Left lobe of liver (tissue), 2 donors: ENCODE data around the gene RPS21. TPM values are rescaled to one million over a fixed set of nuclear protein-coding genes. Genes with fewer than 3 reads are reported as not detected.

Source experiments
- ATAC-seq: fragments of 200-7000 bp; cut with Tn5 transposase; one replicate; pipeline ENCODE4 v1.9.1; 2020; ENCODE audit warnings: mild to moderate bottlenecking, moderate library complexity
- DNase-seq: peaks from one replicate; pipeline ENCODE4 v3.0.0-alpha.2; 2020; ENCODE audit warnings: low spot score
- total RNA-seq: library from RNA; stranded (reverse); gene quantifications from one replicate; pipeline ENCODE4 v1.2.1, GENCODE V29; 2021
- donor health status: DM: no; HTN: no; CAD: no; lungs with moderate emphysema.
- donor health status: DM: no; HTN: yes; CAD: no.

Gene RPS21
- total RNA-seq, 1 donor from 2014 or later: 432 TPM

- DNase-seq (no peak), ATAC-seq (no peak)
Measured at GRCh38 chr20:62408055-62408454, 21.2 kb downstream of the RPS21 start.

DNA sequence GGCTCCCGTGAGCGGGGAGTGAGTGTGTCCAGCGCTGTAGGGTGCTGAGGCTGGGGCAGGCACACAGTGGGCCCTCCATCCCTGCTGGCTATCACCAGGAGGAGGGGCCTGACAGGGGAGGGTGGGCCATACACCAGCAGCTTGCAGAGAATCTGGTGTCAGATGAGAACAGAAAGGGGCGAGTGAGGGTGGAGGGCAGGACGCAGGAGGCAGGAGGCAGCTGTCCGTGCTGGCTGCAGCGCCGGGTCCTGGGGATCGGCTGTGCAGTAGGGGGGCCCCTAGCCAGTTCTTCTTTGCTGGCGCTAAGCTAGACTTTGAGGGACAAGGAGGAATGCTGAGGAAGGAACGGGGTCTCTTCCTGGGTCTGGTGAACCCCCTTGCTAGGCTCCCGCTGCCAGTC is 21.7 kb downstream of the RPS21 start:
- no peak for ATAC-seq
- DNase-seq: no peak

- DNase-seq (no peak), ATAC-seq (no peak)
Measured at GRCh38 chr20:62409086-62409853, 22.4 kb downstream of the RPS21 start.

- no peak for DNase-seq
- ATAC-seq: no peak
Measured at GRCh38 chr20:62409931-62410745, 23.2 kb downstream of the RPS21 start.

DNA sequence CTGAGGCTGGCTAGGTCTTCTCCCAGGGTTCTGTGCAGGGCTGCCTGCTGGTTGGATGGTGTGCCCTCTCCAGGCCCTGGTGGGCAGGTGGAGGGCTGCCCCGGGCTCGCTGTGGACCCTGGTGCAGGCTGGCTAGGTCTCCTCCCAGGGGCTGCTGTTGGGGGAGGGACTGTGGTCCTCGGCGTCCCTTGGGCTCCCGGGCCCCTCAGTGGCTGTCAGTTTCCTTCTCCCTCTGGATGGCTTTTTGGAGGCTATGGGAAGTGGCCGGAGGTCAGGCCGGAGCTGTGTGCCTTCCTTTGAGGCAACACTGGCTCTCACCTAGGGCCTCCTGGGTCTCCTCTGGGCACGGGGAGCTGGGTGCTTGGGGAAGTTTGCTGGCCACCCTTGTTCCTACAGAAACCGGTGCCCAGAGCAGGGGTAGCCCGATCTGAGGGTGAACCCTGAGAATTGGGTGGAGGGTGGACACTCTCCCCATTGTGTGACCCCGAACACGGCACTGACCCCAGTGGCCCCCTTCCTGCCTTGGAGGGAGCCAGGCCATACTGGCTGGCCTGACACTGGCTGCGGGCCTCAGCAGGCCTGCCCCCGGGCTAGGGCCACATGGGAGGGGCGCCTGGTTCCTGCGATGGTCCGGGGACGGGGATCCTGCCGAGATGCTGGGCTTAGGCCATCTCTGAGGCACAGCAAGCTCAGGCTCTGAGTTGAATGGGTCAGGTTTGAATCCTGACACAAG is 24.0 kb downstream of the RPS21 start:
- no peak for DNase-seq
- ATAC-seq: no peak

GRCh38 chr20:62411479-62412193 is 24.7 kb downstream of the RPS21 start:
- DNase-seq (no peak), ATAC-seq (no peak)

DNA sequence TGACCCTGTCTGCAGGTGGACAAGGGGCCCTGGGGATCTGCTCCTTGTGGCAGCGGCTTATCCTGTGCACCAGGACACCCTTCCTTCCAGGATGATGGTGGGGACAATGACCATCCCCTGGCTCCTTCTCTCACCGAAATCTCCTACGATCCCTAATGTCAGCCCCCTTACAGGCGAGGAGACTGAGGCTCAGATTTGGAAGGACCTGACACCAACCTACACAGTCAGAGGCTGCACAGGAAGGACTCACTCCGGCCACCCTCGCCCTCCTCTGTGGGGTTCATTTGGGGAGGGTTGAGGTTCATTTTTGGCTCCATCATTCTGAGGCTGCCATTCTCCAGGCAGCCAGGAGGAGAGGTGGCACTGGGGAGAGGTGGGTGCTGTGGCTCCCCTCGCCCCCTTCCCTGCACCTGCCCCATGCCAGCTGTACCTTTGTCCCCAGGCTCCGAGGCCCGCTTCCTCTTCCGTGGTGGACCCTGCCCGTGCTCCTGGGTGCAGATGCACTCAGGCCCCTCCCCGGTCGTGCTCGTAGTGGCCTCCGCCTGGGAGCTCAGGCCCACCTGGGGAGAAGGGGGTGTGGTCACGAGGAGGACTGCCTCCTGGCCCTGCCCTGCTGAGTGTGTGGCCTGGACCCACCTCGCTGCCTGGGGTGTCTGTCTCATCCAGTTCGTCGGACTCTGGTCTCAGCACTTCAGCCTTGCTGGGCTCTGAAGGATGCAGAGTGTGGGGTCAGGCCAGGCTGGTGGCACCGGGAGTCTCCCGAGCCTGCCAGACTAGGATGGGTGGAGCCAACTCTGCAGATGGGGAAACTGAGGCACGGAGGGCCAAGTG is 25.5 kb downstream of the RPS21 start:
- no peak for ATAC-seq
- DNase-seq: no peak

- ATAC-seq (no peak), DNase-seq (no peak)
Measured at GRCh38 chr20:62413025-62413570, 26.2 kb downstream of the RPS21 start.

GRCh38 chr20:62413896-62414481 is 27.1 kb downstream of the RPS21 start:
- no peak for ATAC-seq
- DNase-seq: no peak

DNA sequence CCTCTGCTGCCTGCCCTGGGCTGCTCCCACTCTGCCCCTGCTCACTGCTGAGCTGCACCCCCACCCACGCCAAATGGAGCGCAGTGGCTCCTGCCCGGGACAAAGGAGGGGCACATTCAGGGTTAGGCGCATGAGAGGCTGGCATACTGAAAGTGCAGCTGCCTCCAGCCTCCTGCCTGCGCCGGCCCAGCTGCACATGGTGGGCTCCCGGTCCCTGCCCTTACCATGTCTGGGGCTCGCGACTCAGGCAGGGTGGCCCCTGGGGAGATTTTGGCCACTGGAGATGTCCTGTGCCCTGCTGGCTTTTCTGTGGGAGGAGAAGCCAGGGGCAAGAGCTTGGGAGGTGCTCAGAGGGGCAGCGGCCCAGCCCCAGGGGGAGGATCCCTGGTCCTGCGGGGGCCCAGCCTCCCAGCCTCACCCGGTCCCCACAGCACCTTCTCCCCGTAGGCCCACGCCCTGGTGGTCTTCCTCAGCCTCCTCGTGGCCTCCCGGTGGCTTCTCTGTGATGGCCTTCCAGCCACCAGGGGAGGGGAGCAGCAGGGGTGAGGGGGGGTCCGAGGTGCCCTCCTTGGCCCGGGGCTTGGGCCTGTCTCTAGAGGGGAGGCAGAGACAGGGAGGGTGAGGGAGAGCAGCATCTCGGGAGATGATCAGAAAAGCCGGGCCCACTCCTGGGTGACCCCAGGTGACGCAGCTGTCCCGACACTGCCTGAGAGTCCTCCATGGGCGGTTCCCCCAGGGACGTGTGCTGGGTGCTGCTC is 28.6 kb downstream of the RPS21 start:
- DNase-seq (no peak), ATAC-seq (no peak)

DNA sequence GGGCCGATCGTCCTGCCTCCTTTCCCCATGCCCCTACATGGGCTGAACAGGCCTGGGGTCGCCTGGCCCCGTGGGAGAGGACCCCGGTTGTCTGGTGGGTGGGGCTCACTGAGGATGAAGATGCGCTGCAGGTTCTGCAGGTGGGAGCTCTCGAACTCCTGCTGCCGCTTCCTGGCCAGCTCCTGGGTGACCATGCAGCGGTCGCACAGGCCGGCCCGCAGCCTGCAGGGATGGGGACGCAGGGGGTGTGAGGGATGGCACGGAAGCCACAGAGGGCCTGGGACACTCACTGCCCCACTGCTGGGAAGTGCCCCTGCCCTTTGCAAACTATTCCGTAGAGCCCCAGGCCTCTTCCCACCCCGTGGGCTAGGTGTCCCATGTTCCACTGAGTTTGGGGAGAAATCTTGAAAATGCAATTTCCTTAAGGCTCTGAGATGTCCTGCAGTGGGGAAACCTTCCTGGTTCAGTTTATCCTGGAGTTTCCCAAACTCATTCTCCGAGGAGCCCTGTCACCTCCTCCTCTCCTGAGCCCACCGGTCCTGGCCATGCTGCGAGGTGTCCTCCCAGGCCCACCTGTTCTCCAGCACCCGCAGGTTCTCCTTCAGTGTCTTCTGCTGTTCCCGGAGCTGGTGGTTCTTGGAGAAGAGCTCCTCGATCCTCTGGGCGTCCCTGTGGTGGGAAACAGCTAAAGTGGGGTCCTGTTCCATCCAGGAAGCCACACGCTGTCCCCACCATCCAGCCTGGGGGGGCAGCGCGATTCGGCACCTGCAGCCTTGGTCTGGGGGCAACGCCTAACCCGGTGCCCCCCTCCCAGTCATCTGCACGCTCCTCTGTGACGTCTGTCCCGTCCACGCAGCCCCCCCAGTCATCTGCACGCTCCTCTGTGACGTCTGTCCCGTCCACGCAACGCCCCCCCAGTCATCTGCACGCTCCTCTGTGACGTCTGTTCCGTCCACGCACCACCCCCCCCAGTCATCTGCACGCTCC is 30.0 kb downstream of the RPS21 start:
- DNase-seq: no peak
- ATAC-seq: no peak

DNA sequence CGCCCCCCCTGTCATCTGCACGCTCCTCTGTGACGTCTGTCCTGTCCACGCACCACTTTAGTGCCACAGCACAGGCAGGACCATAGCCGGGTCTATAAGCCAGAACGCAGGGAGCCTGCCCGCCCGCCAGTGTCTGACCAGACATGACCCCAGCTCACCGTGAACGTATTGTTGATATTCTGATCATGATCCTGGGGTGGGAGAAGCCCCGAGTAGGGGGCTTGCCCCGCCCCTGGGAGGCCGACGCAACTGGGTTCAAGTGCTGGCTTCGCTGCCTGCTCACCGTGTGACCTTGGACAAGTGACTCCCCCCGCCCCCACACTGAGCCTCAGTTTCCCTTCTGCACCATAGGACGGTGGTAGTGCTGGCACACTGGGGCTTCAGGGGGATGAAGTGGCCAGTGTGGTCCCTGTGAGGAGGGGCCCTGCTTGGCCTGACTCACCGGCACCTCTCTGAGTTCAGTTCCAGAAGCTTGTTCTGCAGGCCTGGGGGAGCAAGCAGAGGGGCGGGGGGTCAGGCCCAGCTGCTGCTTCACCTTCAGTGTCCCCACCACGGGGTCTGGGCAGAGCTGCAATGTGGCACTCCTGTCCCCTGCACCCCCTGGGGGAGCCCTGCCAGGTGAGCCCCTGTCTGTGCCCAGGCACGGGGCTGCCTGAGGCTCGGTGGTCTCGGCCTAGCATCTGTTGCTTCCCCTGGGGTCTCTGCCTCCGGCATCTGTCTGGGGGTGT is 31.2 kb downstream of the RPS21 start:
- no peak for DNase-seq
- no peak for ATAC-seq

DNA sequence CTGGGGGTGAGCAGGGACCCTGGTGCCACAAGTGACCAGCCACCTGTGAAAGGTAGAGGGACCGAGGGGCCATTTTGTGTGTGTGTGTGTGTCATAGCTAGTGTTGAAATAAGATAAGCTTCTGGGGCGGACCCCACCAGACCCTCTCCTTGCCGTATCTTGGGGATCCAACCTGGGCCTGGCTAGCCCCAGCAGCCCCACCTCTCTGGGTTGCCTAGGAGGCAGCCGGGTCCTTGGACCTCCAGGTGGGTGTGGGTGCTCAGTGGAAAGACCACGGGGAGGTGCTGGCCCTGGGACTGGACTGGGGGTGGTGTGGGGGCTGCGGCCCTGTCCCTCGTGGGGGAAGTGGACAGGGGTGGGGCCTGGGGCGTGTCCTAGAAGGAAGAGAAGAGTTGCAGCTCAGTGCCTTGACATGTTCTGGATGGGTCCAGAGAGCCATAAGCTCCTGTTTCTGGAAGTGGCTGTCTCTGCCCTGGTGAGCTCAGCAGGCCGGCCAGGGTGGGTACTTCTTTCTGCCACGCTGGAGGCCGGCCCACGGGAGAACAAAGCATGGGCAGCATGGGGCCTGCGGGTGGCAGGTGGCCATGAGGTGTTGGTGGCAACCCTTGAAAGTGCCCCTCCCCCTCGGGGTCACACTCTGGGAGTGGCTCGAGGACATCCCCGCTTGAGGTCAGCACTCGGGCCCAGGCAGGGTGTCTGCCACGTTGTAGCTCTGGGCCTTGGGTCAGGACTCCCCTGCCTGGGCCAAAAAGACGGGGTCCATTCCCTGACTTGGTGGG is 32.0 kb downstream of the RPS21 start:
- ATAC-seq (no peak), DNase-seq (no peak)

GRCh38 chr20:62419759-62420158 is 32.9 kb downstream of the RPS21 start:
- DNase-seq: no peak
- no peak for ATAC-seq

- DNase-seq (no peak), ATAC-seq (no peak)
Measured at GRCh38 chr20:62420846-62421715, 34.2 kb downstream of the RPS21 start.
